ENCODE measurements around the gene NMU. TPM values are rescaled to one million over a fixed set of nuclear protein-coding genes. Genes with fewer than 3 reads are reported as not detected.
"Not testable (repeated sequence)": the region's sequence is repeated elsewhere in the genome, so short reads cannot be mapped to it uniquely, and the experiment has no call there.

NMU gene
- not detected in 2 replicates for total RNA-seq (2014; rRNA removed; shearing (Covaris generic))
- not detected in 2 replicates for total RNA-seq (2022)
- Bru-seq, nascent RNA, result percentile 10 among the genes with signal in this experiment
- BruChase-seq, experiment 1, labeled RNA remaining after a 6-hour chase, result percentile 11 among the genes with signal in this experiment
- BruChase-seq, experiment 2, labeled RNA remaining after a 2-hour chase, result percentile 9 among the genes with signal in this experiment
- long read RNA-seq, result 0 reads

GRCh38 chr4:55635741-55636655, at the start of gene NMU:
Gene NMU, minus strand, starts transcription at chr4:55636298. Its CDS starts 106 bp downstream, at chr4:55636192.
- intact Hi-C loops (cut with micrococcal nuclease; ENCODE audit: unreplicated experiment), result no loop called here
- POLR2A ChIA-PET, result no interaction called here
- Histone ChIP-seq H3K79me2 (ENCODE audit: insufficient read depth, low read depth, low read length) (no peaks in the 10 kb centered on the region), H3K9me2 (ENCODE audit: insufficient read depth, low read length) (no peaks in the 10 kb centered on the region), H4K20me1 (ENCODE audit: insufficient read depth, low read length) (no peaks in the 10 kb centered on the region), H2AFZ (ENCODE audit: low read length) (no peak within 1 kb of the TSS), H3K4me3 (ENCODE audit: low read depth, low read length, poor library complexity, severe bottlenecking) (no peak within 1 kb of the TSS), H3K9me3 (ENCODE audit: low read length) (no peaks in the 10 kb centered on the region), H3K4me2 (ENCODE audit: low read length) (no peak within 1 kb of the TSS), H3K4me1 (ENCODE audit: insufficient read depth, low read length, poor library complexity, severe bottlenecking) (no peaks in the 10 kb centered on the region), H3K36me3 (ENCODE audit: insufficient read depth, low read length) (no peaks in the 10 kb centered on the region), H3K27ac (ENCODE audit: low read depth, low read length, poor library complexity, severe bottlenecking) (no peak within 1 kb of the TSS)
- CTCF ChIA-PET (ENCODE audit: unreplicated experiment), result no interaction called here
- DNase-seq (ENCODE audit: low spot score), result no peak
- BruUV-seq (replicated peaks), result no TSS peak
- TF ChIP-seq CTCF (conservative IDR thresholded peaks at IDR 0.05; ENCODE audit: low read length), result no peak
- no peak for TF ChIP-seq EZH2phosphoT487 (IDR thresholded peaks at IDR 0.05; ENCODE audit: borderline replicate concordance, low read depth, low read length)

- DNase-seq (ENCODE audit: low spot score), result no peak
- Histone ChIP-seq H3K9me3 (ENCODE audit: low read length) (no peaks in the 10 kb centered on the region), H3K27ac (ENCODE audit: low read depth, low read length, poor library complexity, severe bottlenecking) (no peak overlapping the region), H3K79me2 (ENCODE audit: insufficient read depth, low read depth, low read length) (no peaks in the 10 kb centered on the region), H3K4me1 (ENCODE audit: insufficient read depth, low read length, poor library complexity, severe bottlenecking) (no peaks in the 10 kb centered on the region), H3K9me2 (ENCODE audit: insufficient read depth, low read length) (no peaks in the 10 kb centered on the region), H3K4me2 (ENCODE audit: low read length) (no peak overlapping the region), H2AFZ (ENCODE audit: low read length) (no peak overlapping the region), H3K36me3 (ENCODE audit: insufficient read depth, low read length) (no peaks in the 10 kb centered on the region), H3K4me3 (ENCODE audit: low read depth, low read length, poor library complexity, severe bottlenecking) (no peak overlapping the region), H4K20me1 (ENCODE audit: insufficient read depth, low read length) (no peaks in the 10 kb centered on the region)
- intact Hi-C loops (cut with micrococcal nuclease; ENCODE audit: unreplicated experiment), result no loop called here
- BruUV-seq (replicated peaks), result no TSS peak
- ChIA-PET CTCF (ENCODE audit: unreplicated experiment) (no interaction called here), POLR2A (no interaction called here)
- TF ChIP-seq CTCF (conservative IDR thresholded peaks at IDR 0.05; ENCODE audit: low read length) (no peak), EZH2phosphoT487 (IDR thresholded peaks at IDR 0.05; ENCODE audit: borderline replicate concordance, low read depth, low read length) (no peak)
Observed at GRCh38 chr4:55684276-55684675, 48.2 kb upstream of the NMU start.

GRCh38 chr4:55682797-55683196, 46.7 kb upstream of the NMU start:
- H3K4me1 ChIP-seq (ENCODE audit: insufficient read depth, low read length, poor library complexity, severe bottlenecking); intact Hi-C loops (cut with micrococcal nuclease; ENCODE audit: unreplicated experiment); H3K79me2 ChIP-seq (ENCODE audit: insufficient read depth, low read depth, low read length); H3K4me2 ChIP-seq (ENCODE audit: low read length); H3K9me2 ChIP-seq (ENCODE audit: insufficient read depth, low read length); H3K9me3 ChIP-seq (ENCODE audit: low read length); H3K4me3 ChIP-seq (ENCODE audit: low read depth, low read length, poor library complexity, severe bottlenecking); H4K20me1 ChIP-seq (ENCODE audit: insufficient read depth, low read length); H3K27ac ChIP-seq (ENCODE audit: low read depth, low read length, poor library complexity, severe bottlenecking); POLR2A ChIA-PET; DNase-seq (ENCODE audit: low spot score); H2AFZ ChIP-seq (ENCODE audit: low read length); CTCF ChIA-PET (ENCODE audit: unreplicated experiment); BruUV-seq (replicated peaks); H3K36me3 ChIP-seq (ENCODE audit: insufficient read depth, low read length): not testable (repeated sequence)

Data from OCI-LY7 (cell line).